K562 (cell line): ENCODE measurements around the gene CCDC17.

ENCODE experiments used
- ARNT ChIP-seq, 2 experiments: fragments of 450-650 bp; IDR thresholded peaks; 2 replicates each; pipeline ENCODE4 v1.6.1; 2016; ENCODE audit warnings: mild to moderate bottlenecking in 1 of 2
- BRF1 ChIP-seq: IDR thresholded peaks from 3 replicates; pipeline ENCODE4 v1.6.1; 2011; ENCODE audit warnings: borderline replicate concordance, mild to moderate bottlenecking; ENCODE audit not compliant: insufficient read length; ENCODE audit errors: extremely low read depth
- CBX2 ChIP-seq: fragments of 200-600 bp; sonication (generic); IDR thresholded peaks from one replicate; pipeline ENCODE4 v1.6.1; 2012; ENCODE audit warnings: mild to moderate bottlenecking, low read length, inconsistent platforms; ENCODE audit not compliant: insufficient read depth, poor library complexity, severe bottlenecking
- ELF4 ChIP-seq: fragments of 450-650 bp; formaldehyde crosslinking; IDR thresholded peaks from 2 replicates; pipeline ENCODE4 v1.4.0; 2022; ENCODE audit warnings: missing genetic modification characterization
- EP300 ChIP-seq: IDR thresholded peaks from 2 replicates; pipeline ENCODE4 v1.6.1; 2012; ENCODE audit warnings: low read length, improper control_type of control experiment
- JUN ChIP-seq, 2 experiments: sonication (generic) in 1 of 2; formaldehyde crosslinking in 1 of 2; IDR thresholded peaks; 2 replicates each; pipeline versions ENCODE4 v1.6.1 to v1.8.0; 2012 to 2022; ENCODE audit warnings: borderline replicate concordance in 2 of 2, mild to moderate bottlenecking in 2 of 2, improper control_type of control experiment in 1 of 2, low read depth in 1 of 2, low read length in 1 of 2, missing genetic modification reagents in 1 of 2
- SMAD3 ChIP-seq: fragments of 450-650 bp; formaldehyde crosslinking; conservative IDR thresholded peaks from 2 replicates; pipeline ENCODE4 v1.4.0; 2020; ENCODE audit warnings: mild to moderate bottlenecking
- TBP ChIP-seq: optimal IDR thresholded peaks from 2 replicates; pipeline ENCODE3; 2011; ENCODE audit warnings: low read depth, low read length, improper control_type of control experiment
- ZBED1 ChIP-seq: IDR thresholded peaks from 2 replicates; pipeline ENCODE4 v1.6.1; 2014
- ZNF124 ChIP-seq: sonication (generic); formaldehyde crosslinking; IDR thresholded peaks from 2 replicates; pipeline ENCODE4 v1.8.1; 2022; ENCODE audit warnings: missing genetic modification reagents
- ZNF354B ChIP-seq: fragments of 250-450 bp; sonication (Bioruptor Pico); IDR thresholded peaks from 2 replicates; pipeline ENCODE4 v1.4.0; 2020

DNA sequence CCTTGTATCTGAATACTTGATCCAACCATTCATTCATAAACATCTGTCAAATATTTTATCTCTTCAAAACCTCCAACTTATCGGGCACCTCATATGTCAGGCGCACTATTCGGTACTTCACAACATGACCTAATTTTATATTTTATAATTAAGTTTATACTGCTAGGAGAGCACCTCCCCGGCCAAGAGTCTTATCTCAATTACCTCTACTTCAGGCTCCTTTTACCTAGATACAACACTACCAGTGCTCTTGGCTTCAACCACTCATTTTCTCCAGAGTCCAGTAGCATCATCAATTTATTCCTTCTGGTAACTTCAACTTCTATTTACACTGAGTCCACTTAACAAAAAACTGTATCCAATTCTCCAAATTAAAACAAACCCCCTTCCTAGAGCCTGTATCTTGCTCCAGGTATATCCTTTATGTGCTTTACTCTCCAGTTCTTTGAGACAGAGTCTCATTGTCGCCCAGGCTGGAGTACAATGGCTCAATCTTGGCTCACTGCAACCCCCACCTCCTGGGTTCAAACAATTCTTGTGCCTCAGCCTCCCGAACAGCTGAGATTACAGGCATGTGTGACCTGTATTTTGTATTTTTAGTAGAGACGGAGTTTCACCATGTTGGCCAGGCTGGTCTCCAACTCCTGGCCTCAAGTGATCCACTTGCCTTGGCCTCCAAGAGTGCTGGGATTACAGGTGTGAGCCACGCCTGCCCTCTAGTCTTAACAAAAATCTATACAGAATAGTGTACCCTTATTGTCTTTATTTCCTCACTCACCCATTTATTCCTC, 43.7 kb upstream of the CCDC17 start:
- no peak for TF ChIP-seq SMAD3 (CRISPR knock-in tag)
- no peak for TF ChIP-seq ZNF124 (CRISPR knock-in tag)
- TF ChIP-seq CBX2: no peak
- no peak for TF ChIP-seq ELF4 (CRISPR knock-in tag)
- TF ChIP-seq ZBED1: no peak
- TF ChIP-seq ZNF354B: no peak
- no peak for TF ChIP-seq ARNT (IDR thresholded peaks at IDR 0.05)
- no peak for TF ChIP-seq TBP
- no peak for TF ChIP-seq BRF1
- TF ChIP-seq EP300: no peak
- TF ChIP-seq JUN (IDR thresholded peaks at IDR 0.05; ENCODE audit: borderline replicate concordance, low read depth, low read length): no peak
- no peak for TF ChIP-seq JUN (CRISPR knock-in tag; IDR thresholded peaks at IDR 0.05; ENCODE audit: borderline replicate concordance)
